HG02840 (cell line): ENCODE results near the gene CALML5.

ENCODE experiments used
- ATAC-seq: cut with Tn5 transposase; IDR thresholded peaks from one replicate; pipeline ENCODE4 v1.9.1; 2021; ENCODE audit warnings: mild to moderate bottlenecking, moderate library complexity, moderate number of reproducible peaks; ENCODE audit not compliant: unreplicated experiment, low FRiP score

CALML5 gene

GRCh38 chr10:5503477-5503835 is 4.1 kb upstream of the CALML5 start:
- no peak for ATAC-seq

- ATAC-seq = no peak
Observed at GRCh38 chr10:5502571-5503476, 3.5 kb upstream of the CALML5 start.

- no peak for ATAC-seq
Observed at GRCh38 chr10:5502061-5502521, 2.7 kb upstream of the CALML5 start.

GRCh38 chr10:5500910-5501309 is 1.5 kb upstream of the CALML5 start:
- no peak for ATAC-seq

- no peak for ATAC-seq
Observed at GRCh38 chr10:5500162-5500670, 846 bp upstream of the CALML5 start.

- ATAC-seq = no peak
Observed at GRCh38 chr10:5498791-5499492, 428 bp downstream of the CALML5 start.

GRCh38 chr10:5497948-5498730 is 1.2 kb downstream of the CALML5 start:
- ATAC-seq = no peak

GRCh38 chr10:5497289-5497688 is 2.1 kb downstream of the CALML5 start:
- ATAC-seq = no peak

- no peak for ATAC-seq
Observed at GRCh38 chr10:5496261-5497250, 2.8 kb downstream of the CALML5 start.

GRCh38 chr10:5494611-5495010 is 4.8 kb downstream of the CALML5 start:
- ATAC-seq = no peak

- no peak for ATAC-seq
Observed at GRCh38 chr10:5493691-5494090, 5.7 kb downstream of the CALML5 start.

GRCh38 chr10:5492929-5493576 is 6.3 kb downstream of the CALML5 start:
- no peak for ATAC-seq

GRCh38 chr10:5492322-5492855 is 7.0 kb downstream of the CALML5 start:
- no peak for ATAC-seq

GRCh38 chr10:5491477-5491876 is 7.9 kb downstream of the CALML5 start:
- ATAC-seq = no peak

- no peak for ATAC-seq
Observed at GRCh38 chr10:5490698-5491464, 8.5 kb downstream of the CALML5 start.

GRCh38 chr10:5490032-5490431 is 9.3 kb downstream of the CALML5 start:
- ATAC-seq = no peak

GRCh38 chr10:5488272-5489161 is 10.9 kb downstream of the CALML5 start:
- ATAC-seq = no peak
